HG02642 (cell line): Measurements from ENCODE around the gene COX17.
A peak's percentile ranks its signal among the peaks of the same experiment; 100 is the strongest.

ENCODE experiments used
- ATAC-seq: cut with Tn5 transposase; IDR thresholded peaks from one replicate; pipeline ENCODE4 v1.9.1; 2021; ENCODE audit warnings: mild to moderate bottlenecking; ENCODE audit not compliant: unreplicated experiment, poor library complexity

COX17 gene

GRCh38 chr3:119675188-119675874, 1.9 kb downstream of the COX17 start:
- ATAC-seq, result no peak

GRCh38 chr3:119673875-119674274, 3.3 kb downstream of the COX17 start:
- ATAC-seq, result no peak

GRCh38 chr3:119672776-119673175, 4.4 kb downstream of the COX17 start:
- ATAC-seq, result no peak

GRCh38 chr3:119669906-119670570, 7.2 kb downstream of the COX17 start:
- ATAC-seq, result no peak

GRCh38 chr3:119665954-119666559, 11.1 kb downstream of the COX17 start:
- no peak for ATAC-seq

- ATAC-seq, result peak; percentile 38
These were observed 12.3 kb downstream of the COX17 start for GRCh38 chr3:119664850-119665379.

- ATAC-seq, result no peak
These were observed 12.8 kb downstream of the COX17 start for GRCh38 chr3:119664370-119664769.

- no peak for ATAC-seq
These were observed 13.3 kb downstream of the COX17 start for GRCh38 chr3:119663885-119664284.

- ATAC-seq, result no peak
These were observed 14.4 kb downstream of the COX17 start for GRCh38 chr3:119662604-119663373.

- no peak for ATAC-seq
These were observed 16.4 kb downstream of the COX17 start, which contains the start of gene POPDC2 for GRCh38 chr3:119660474-119661440. Gene POPDC2 (minus strand): TSS chr3:119660589. CDS start chr3:119660423, 166 bp downstream.

- ATAC-seq, result no peak
These were observed 17.5 kb downstream of the COX17 start for GRCh38 chr3:119659606-119660291.

GRCh38 chr3:119658994-119659393, 18.2 kb downstream of the COX17 start:
- no peak for ATAC-seq

GRCh38 chr3:119657887-119658702, 19.1 kb downstream of the COX17 start:
- ATAC-seq, result no peak

- ATAC-seq, result no peak
These were observed 23.3 kb downstream of the COX17 start for GRCh38 chr3:119653876-119654275.

GRCh38 chr3:119652306-119653033, 24.7 kb downstream of the COX17 start:
- no peak for ATAC-seq

GRCh38 chr3:119649761-119650160, 27.4 kb downstream of the COX17 start:
- ATAC-seq, result no peak

GRCh38 chr3:119647843-119648575, 29.2 kb downstream of the COX17 start:
- no peak for ATAC-seq
